HepG2 (cell line): ENCODE results near the gene AGXT. TPM values are rescaled to one million over a fixed set of nuclear protein-coding genes. Genes with fewer than 3 reads are reported as not detected.

Experiments
- BCL6 ChIP-seq: IDR thresholded peaks from 2 replicates; pipeline ENCODE4 v1.6.1; 2016; ENCODE audit warnings: missing genetic modification reagents, missing compliant biosample characterization
- FOXM1 ChIP-seq: sonication (generic); formaldehyde crosslinking; IDR thresholded peaks from 2 replicates; pipeline ENCODE4 v1.5.0; 2020; ENCODE audit warnings: missing genetic modification reagents
- GATAD1 ChIP-seq: IDR thresholded peaks from 2 replicates; pipeline ENCODE4 v1.6.1; 2016; ENCODE audit warnings: missing genetic modification reagents, missing compliant biosample characterization
- GATAD2A ChIP-seq: IDR thresholded peaks from 2 replicates; pipeline ENCODE4 v1.6.1; 2016
- GMEB1 ChIP-seq: sonication (generic); formaldehyde crosslinking; IDR thresholded peaks from 2 replicates; pipeline ENCODE4 v1.5.1; 2020; ENCODE audit warnings: missing genetic modification reagents, mild to moderate bottlenecking, borderline replicate concordance
- HCFC1 ChIP-seq: fragments of 150-350 bp; IDR thresholded peaks from 2 replicates; pipeline ENCODE4 v1.6.1; 2014; ENCODE audit warnings: low read depth, low read length
- KDM1A ChIP-seq: IDR thresholded peaks from 2 replicates; pipeline ENCODE4 v1.6.1; 2016; ENCODE audit warnings: missing compliant biosample characterization
- MAX ChIP-seq: IDR thresholded peaks from 2 replicates; pipeline ENCODE4 v1.6.1; 2012; ENCODE audit warnings: inconsistent platforms
- MEIS2 ChIP-seq: sonication (generic); formaldehyde crosslinking; IDR thresholded peaks from 2 replicates; pipeline ENCODE4 v1.9.0; 2021; ENCODE audit warnings: mild to moderate bottlenecking, missing genetic modification reagents
- NFATC3 ChIP-seq: sonication (generic); formaldehyde crosslinking; IDR thresholded peaks from 2 replicates; pipeline ENCODE4 v1.5.1; 2020; ENCODE audit warnings: mild to moderate bottlenecking, missing genetic modification reagents
- NFKB2 ChIP-seq: sonication (generic); formaldehyde crosslinking; IDR thresholded peaks from 2 replicates; pipeline ENCODE4 v1.4.0; 2020; ENCODE audit warnings: missing genetic modification reagents, borderline replicate concordance
- RBAK ChIP-seq: sonication (generic); formaldehyde crosslinking; IDR thresholded peaks from 2 replicates; pipeline ENCODE4 v1.5.1; 2020; ENCODE audit warnings: mild to moderate bottlenecking, missing genetic modification reagents
- SALL1 ChIP-seq: sonication (generic); formaldehyde crosslinking; IDR thresholded peaks from 2 replicates; pipeline ENCODE4 v1.8.0; 2022; ENCODE audit warnings: mild to moderate bottlenecking, missing genetic modification reagents
- THRA ChIP-seq: sonication (generic); formaldehyde crosslinking; IDR thresholded peaks from 2 replicates; pipeline ENCODE4 v1.4.0; 2020; ENCODE audit warnings: missing genetic modification reagents, borderline replicate concordance
- ZNF383 ChIP-seq: sonication (generic); formaldehyde crosslinking; IDR thresholded peaks from 2 replicates; pipeline ENCODE4 v1.4.0; 2020; ENCODE audit warnings: missing genetic modification reagents, mild to moderate bottlenecking, borderline replicate concordance
- ZNF431 ChIP-seq: sonication (generic); formaldehyde crosslinking; IDR thresholded peaks from 2 replicates; pipeline ENCODE4 v1.9.0; 2022; ENCODE audit warnings: missing genetic modification reagents, low read depth, mild to moderate bottlenecking, borderline replicate concordance
- ZNF557 ChIP-seq: sonication (generic); formaldehyde crosslinking; IDR thresholded peaks from 2 replicates; pipeline ENCODE4 v1.4.0; 2020; ENCODE audit warnings: missing genetic modification reagents
- ZNF576 ChIP-seq: sonication (generic); formaldehyde crosslinking; IDR thresholded peaks from 2 replicates; pipeline ENCODE4 v1.4.0; 2020; ENCODE audit warnings: mild to moderate bottlenecking, missing genetic modification reagents
- ZNF607 ChIP-seq: sonication (generic); formaldehyde crosslinking; IDR thresholded peaks from 2 replicates; pipeline ENCODE4 v1.5.1; 2020; ENCODE audit warnings: missing genetic modification reagents, mild to moderate bottlenecking, borderline replicate concordance
- ZNF780A ChIP-seq: sonication (generic); formaldehyde crosslinking; IDR thresholded peaks from 2 replicates; pipeline ENCODE4 v1.8.0; 2022; ENCODE audit warnings: mild to moderate bottlenecking, missing genetic modification reagents, moderate library complexity
- ZSCAN30 ChIP-seq: sonication (generic); formaldehyde crosslinking; IDR thresholded peaks from 2 replicates; pipeline ENCODE4 v1.5.0; 2020; ENCODE audit warnings: mild to moderate bottlenecking, missing genetic modification reagents
- polyA plus RNA-seq, 8 experiments: library from polyadenylated mRNA; depleted of rRNA in 3 of 8; stranded (reverse) in 7 of 8; unstranded in 1 of 8; fragments of >200 nt; fragmentation: Illumina TruSeq in 4 of 8; extraction: Trizol in 4 of 8; gene quantifications; 2 replicates each; pipeline versions ENCODE4 v1.2.1 to v1.2.3, GENCODE V29; 2011 to 2016; ENCODE audit warnings: low read depth in 4 of 8, missing spikeins in 1 of 8, mixed read lengths in 1 of 8; ENCODE audit not compliant: insufficient read depth in 1 of 8
- total RNA-seq, 5 experiments: library from RNA; depleted of rRNA; stranded (reverse); fragments of >200 nt; fragmentation: Illumina TruSeq; extraction: Trizol; gene quantifications; 2 replicates each; pipeline ENCODE4 v1.2.3, GENCODE V29; 2016; ENCODE audit warnings: low read depth in 1 of 5
- TF ChIP-seq, protein P1 (sequence below): sonication (generic); formaldehyde crosslinking; IDR thresholded peaks from 2 replicates; pipeline ENCODE4 v1.8.1; 2023; ENCODE audit warnings: mild to moderate bottlenecking, moderate library complexity, missing genetic modification reagents
- TF ChIP-seq, protein P2 (sequence below): sonication (generic); formaldehyde crosslinking; IDR thresholded peaks from 2 replicates; pipeline ENCODE4 v1.9.0; 2021; ENCODE audit warnings: missing genetic modification reagents, borderline replicate concordance

AGXT gene
- total and polyA plus RNA-seq, 2 of the 13 experiments (the other 11 are each of a cell fraction or from before 2014, with no cell fraction given) = 41.9 to 96.1 TPM

DNA sequence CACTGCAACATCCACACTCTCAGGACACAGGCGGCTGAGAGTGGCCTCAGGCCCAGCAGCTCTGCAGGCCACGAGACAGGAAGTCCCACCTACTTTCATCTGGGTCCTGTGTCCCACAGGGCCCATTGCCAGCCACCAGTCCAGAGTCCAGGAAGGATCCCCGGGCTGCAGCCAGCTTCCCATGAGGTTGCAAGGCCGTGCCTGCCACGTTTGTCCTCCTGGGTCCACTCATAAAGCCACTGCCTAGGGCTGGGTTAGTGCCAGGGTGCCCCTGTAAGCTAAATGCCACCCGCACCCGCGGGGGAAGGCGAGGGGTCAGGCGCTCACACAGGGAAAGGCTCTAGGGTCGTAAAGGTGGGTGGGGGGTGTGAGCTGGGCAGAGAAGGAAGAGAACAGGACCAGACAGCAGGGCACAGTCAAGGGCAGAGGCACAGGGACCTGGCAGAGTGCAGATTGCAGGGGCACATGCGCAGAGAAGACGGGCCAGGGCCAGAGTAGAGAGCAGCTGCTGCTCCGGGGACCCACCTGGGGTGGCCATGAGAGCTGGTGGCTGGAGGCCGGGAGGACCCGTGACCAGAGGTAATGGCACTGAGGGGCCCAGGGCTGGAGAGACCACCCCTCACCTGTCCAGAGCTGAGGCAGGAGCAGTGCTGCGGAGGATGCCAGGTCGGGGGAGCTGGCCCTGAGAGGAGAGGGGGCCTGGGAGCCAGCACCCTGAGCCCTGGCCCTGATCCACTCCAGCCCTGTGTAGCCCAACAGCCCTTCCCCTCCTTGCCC is 8.0 kb downstream of the AGXT start (continued):
- TF ChIP-seq, protein P1, sequence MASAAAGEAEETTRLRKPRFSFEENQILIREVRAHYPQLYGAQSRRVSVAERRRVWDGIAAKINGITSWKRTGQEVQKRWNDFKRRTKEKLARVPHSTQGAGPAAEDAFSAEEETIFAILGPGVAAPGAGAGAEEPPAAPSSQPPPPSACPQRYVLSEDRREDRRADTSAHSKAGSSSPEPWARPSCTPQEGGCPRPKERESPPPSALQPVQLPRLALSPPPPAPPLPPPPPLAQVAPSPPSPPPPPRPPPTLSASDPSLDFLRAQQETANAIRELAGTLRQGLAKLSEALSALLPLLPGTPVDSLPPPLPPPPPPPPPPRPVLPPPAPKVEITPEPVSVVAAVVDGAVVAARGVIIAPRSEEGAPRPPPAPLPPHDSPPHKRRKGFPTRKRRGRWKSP (CRISPR knock-in tag) = 0 out of 2 replicates have a peak, but pooled peaks have one; percentile 33
- TF ChIP-seq ZNF607 (peak; percentile 87; the same call in 1 of the 2 replicates), GMEB1 (CRISPR knock-in tag) (peak; percentile 46; the same call in 1 of the 2 replicates), SALL1 (peak; percentile 97), MEIS2 (peak; percentile 81), ZNF576 (CRISPR knock-in tag) (peak; percentile 88; the same call in 1 of the 2 replicates), GATAD1 (CRISPR knock-in tag) (peak; percentile 81), MAX (peak; percentile 99), ZNF780A (CRISPR knock-in tag) (no peak), ZNF383 (CRISPR knock-in tag) (no peak), HCFC1 (0 out of 2 replicates have a peak, but pooled peaks have one; percentile 2), NFATC3 (CRISPR knock-in tag) (0 out of 2 replicates have a peak, but pooled peaks have one; percentile 69), NFKB2 (peak; percentile 86; the same call in 1 of the 2 replicates), BCL6 (CRISPR knock-in tag) (peak; percentile 52), GATAD2A (CRISPR knock-in tag) (peak; percentile 94), ZNF431 (CRISPR knock-in tag) (peak; percentile 87), KDM1A (CRISPR knock-in tag) (peak; percentile 76), THRA (peak; percentile 84), ZSCAN30 (CRISPR knock-in tag) (no peak), RBAK (CRISPR knock-in tag) (0 out of 2 replicates have a peak, but pooled peaks have one; percentile 73), ZNF557 (CRISPR knock-in tag) (no peak), FOXM1 (no peak)
- TF ChIP-seq, protein P2, sequence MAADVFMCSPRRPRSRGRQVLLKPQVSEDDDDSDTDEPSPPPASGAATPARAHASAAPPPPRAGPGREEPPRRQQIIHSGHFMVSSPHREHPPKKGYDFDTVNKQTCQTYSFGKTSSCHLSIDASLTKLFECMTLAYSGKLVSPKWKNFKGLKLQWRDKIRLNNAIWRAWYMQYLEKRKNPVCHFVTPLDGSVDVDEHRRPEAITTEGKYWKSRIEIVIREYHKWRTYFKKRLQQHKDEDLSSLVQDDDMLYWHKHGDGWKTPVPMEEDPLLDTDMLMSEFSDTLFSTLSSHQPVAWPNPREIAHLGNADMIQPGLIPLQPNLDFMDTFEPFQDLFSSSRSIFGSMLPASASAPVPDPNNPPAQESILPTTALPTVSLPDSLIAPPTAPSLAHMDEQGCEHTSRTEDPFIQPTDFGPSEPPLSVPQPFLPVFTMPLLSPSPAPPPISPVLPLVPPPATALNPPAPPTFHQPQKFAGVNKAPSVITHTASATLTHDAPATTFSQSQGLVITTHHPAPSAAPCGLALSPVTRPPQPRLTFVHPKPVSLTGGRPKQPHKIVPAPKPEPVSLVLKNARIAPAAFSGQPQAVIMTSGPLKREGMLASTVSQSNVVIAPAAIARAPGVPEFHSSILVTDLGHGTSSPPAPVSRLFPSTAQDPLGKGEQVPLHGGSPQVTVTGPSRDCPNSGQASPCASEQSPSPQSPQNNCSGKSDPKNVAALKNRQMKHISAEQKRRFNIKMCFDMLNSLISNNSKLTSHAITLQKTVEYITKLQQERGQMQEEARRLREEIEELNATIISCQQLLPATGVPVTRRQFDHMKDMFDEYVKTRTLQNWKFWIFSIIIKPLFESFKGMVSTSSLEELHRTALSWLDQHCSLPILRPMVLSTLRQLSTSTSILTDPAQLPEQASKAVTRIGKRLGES (CRISPR knock-in tag) = no peak
